ENCODE measurements around the gene TEC.
A peak's percentile ranks its signal among the peaks of the same experiment; 100 is the strongest.

The TEC gene

DNA sequence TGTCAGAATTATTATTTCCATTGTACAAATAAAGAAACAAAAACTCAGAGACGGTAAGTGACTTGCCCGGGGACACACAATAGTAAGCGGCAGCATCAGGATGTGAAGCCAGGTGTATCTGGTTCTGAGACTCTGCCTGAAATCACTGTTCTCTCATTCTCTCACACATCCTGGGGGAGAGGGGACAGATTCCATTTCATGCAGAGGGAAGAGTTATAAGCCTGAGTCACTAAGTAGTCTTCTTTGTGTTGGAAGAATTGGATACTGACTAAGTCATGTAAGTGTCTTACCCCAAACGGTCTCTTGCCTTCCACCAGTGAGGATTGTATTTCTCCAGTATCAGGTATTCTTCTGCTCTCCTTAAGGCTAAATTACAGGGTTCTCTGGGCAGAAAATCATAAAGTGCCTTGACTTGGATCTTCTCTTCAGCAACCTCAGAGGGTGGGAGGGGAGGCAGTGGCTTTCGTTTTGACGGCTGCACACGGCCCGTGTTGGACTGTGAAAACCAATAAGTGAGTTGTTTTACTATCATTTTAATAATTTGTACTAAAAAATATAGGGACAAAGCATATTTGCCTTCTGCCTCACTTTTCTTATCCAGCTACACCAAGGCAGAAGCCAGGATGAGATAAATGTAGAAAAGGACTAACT is 157.5 kb downstream of the TEC start:
- peak overlapping the region; percentile 71 for H3K9ac ChIP-seq (ENCODE audit: low read depth, low read length, poor library complexity, severe bottlenecking)
- H3K36me3 ChIP-seq (ENCODE audit: insufficient read depth, low read length), result no peaks in the 10 kb centered on the region
- H4K20me1 ChIP-seq (ENCODE audit: insufficient read depth, low read length, poor library complexity, severe bottlenecking), result no peaks in the 10 kb centered on the region
- H3K79me2 ChIP-seq (ENCODE audit: insufficient read depth, low read length), result no peaks in the 10 kb centered on the region
- TF ChIP-seq, protein P1, sequence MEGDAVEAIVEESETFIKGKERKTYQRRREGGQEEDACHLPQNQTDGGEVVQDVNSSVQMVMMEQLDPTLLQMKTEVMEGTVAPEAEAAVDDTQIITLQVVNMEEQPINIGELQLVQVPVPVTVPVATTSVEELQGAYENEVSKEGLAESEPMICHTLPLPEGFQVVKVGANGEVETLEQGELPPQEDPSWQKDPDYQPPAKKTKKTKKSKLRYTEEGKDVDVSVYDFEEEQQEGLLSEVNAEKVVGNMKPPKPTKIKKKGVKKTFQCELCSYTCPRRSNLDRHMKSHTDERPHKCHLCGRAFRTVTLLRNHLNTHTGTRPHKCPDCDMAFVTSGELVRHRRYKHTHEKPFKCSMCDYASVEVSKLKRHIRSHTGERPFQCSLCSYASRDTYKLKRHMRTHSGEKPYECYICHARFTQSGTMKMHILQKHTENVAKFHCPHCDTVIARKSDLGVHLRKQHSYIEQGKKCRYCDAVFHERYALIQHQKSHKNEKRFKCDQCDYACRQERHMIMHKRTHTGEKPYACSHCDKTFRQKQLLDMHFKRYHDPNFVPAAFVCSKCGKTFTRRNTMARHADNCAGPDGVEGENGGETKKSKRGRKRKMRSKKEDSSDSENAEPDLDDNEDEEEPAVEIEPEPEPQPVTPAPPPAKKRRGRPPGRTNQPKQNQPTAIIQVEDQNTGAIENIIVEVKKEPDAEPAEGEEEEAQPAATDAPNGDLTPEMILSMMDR (conservative IDR thresholded peaks at IDR 0.05; ENCODE audit: low read length), result no peak
- H2AFZ ChIP-seq (ENCODE audit: low read length), result peak overlapping the region; percentile 57; the same call in 1 of the 2 replicates
- H3K4me3 ChIP-seq (ENCODE audit: low read length, poor library complexity, severe bottlenecking), result peak overlapping the region; percentile 74
- peaks cover 34% of the 10 kb centered on the region for H3K4me1 ChIP-seq (ENCODE audit: insufficient read depth, low read length, poor library complexity, severe bottlenecking)
- H3K9me3 ChIP-seq (ENCODE audit: insufficient read depth, low read depth, low read length), result no peaks in the 10 kb centered on the region
- H3K27me3 ChIP-seq (ENCODE audit: insufficient read depth, low read length, poor library complexity, severe bottlenecking), result no peaks in the 10 kb centered on the region
- H3F3A ChIP-seq (ENCODE audit: low read depth), result no peaks in the 10 kb centered on the region
- H3K4me2 ChIP-seq (ENCODE audit: low read depth, low read length, poor library complexity, severe bottlenecking), result peak overlapping the region; percentile 81
- no peaks in the 10 kb centered on the region for H3K9me2 ChIP-seq (replicated peaks; ENCODE audit: low read depth, low read length)

GRCh38 chr4:48110452-48110978 is 159.1 kb downstream of the TEC start:
- no peak for TF ChIP-seq EZH2phosphoT487 (IDR thresholded peaks at IDR 0.05; ENCODE audit: borderline replicate concordance)
- TF ChIP-seq, protein P1 (conservative IDR thresholded peaks at IDR 0.05; ENCODE audit: low read length), result no peak
- H3K4me2 ChIP-seq (ENCODE audit: low read depth, low read length, poor library complexity, severe bottlenecking), result peak overlapping the region; percentile 81
- no peaks in the 10 kb centered on the region for H3K27me3 ChIP-seq (ENCODE audit: insufficient read depth, low read length, poor library complexity, severe bottlenecking)
- peak overlapping the region; percentile 19 for H3K4me3 ChIP-seq (ENCODE audit: low read length, poor library complexity, severe bottlenecking)
- peaks cover 29% of the 10 kb centered on the region for H3K4me1 ChIP-seq (ENCODE audit: insufficient read depth, low read length, poor library complexity, severe bottlenecking)
- no peak overlapping the region for H2AFZ ChIP-seq (ENCODE audit: low read length)
- no peaks in the 10 kb centered on the region for H4K20me1 ChIP-seq (ENCODE audit: insufficient read depth, low read length, poor library complexity, severe bottlenecking)
- H3K9ac ChIP-seq (ENCODE audit: low read depth, low read length, poor library complexity, severe bottlenecking), result no peak overlapping the region
- no peaks in the 10 kb centered on the region for H3K36me3 ChIP-seq (ENCODE audit: insufficient read depth, low read length)
- H3K79me2 ChIP-seq (ENCODE audit: insufficient read depth, low read length), result no peaks in the 10 kb centered on the region
- no peaks in the 10 kb centered on the region for H3F3A ChIP-seq (ENCODE audit: low read depth)
- no peaks in the 10 kb centered on the region for H3K9me2 ChIP-seq (replicated peaks; ENCODE audit: low read depth, low read length)
- H3K9me3 ChIP-seq (ENCODE audit: insufficient read depth, low read depth, low read length), result no peaks in the 10 kb centered on the region

- Histone ChIP-seq H3K9ac (ENCODE audit: low read depth, low read length, poor library complexity, severe bottlenecking) (no peak overlapping the region), H3K27me3 (ENCODE audit: insufficient read depth, low read length, poor library complexity, severe bottlenecking) (no peaks in the 10 kb centered on the region), H3K4me1 (ENCODE audit: insufficient read depth, low read length, poor library complexity, severe bottlenecking) (peaks cover 28% of the 10 kb centered on the region), H2AFZ (ENCODE audit: low read length) (no peak overlapping the region), H3K9me2 (replicated peaks; ENCODE audit: low read depth, low read length) (no peaks in the 10 kb centered on the region), H3K79me2 (ENCODE audit: insufficient read depth, low read length) (no peaks in the 10 kb centered on the region), H3K9me3 (ENCODE audit: insufficient read depth, low read depth, low read length) (no peaks in the 10 kb centered on the region), H3K4me3 (ENCODE audit: low read length, poor library complexity, severe bottlenecking) (no peak overlapping the region), H3K36me3 (ENCODE audit: insufficient read depth, low read length) (no peaks in the 10 kb centered on the region), H3F3A (ENCODE audit: low read depth) (no peaks in the 10 kb centered on the region), H4K20me1 (ENCODE audit: insufficient read depth, low read length, poor library complexity, severe bottlenecking) (no peaks in the 10 kb centered on the region), H3K4me2 (ENCODE audit: low read depth, low read length, poor library complexity, severe bottlenecking) (peak overlapping the region; percentile 81)
- TF ChIP-seq, protein P1 (conservative IDR thresholded peaks at IDR 0.05; ENCODE audit: low read length), result peak; percentile 79
- no peak for TF ChIP-seq EZH2phosphoT487 (IDR thresholded peaks at IDR 0.05; ENCODE audit: borderline replicate concordance)
Measured at GRCh38 chr4:48109413-48110263, 160.0 kb downstream of the TEC start.

All from Loucy (cell line).